ENCODE measurements around the gene PINK1.
"Not testable (repeated sequence)": the region's sequence is repeated elsewhere in the genome, so short reads cannot be mapped to it uniquely, and the experiment has no call there.

Gene PINK1

GRCh38 chr1:20665726-20666125 lies 32.5 kb downstream of the PINK1 start:
- DNase-seq (ENCODE audit: insufficient read length, low spot score) (no peak), FAIRE-seq (no peak)
- no peak for TF ChIP-seq POLR2A (IDR thresholded peaks at IDR 0.05; ENCODE audit: low read depth, low read length)

- no peak for FAIRE-seq
- TF ChIP-seq POLR2A (IDR thresholded peaks at IDR 0.05; ENCODE audit: low read depth, low read length): no peak
Observed at GRCh38 chr1:20666146-20666545, 32.9 kb downstream of the PINK1 start.

GRCh38 chr1:20666804-20667203 lies 33.5 kb downstream of the PINK1 start:
- DNase-seq (ENCODE audit: insufficient read length, low spot score) (peak; percentile 41), FAIRE-seq (peak; percentile 43)
- TF ChIP-seq POLR2A (IDR thresholded peaks at IDR 0.05; ENCODE audit: low read depth, low read length): no peak

More at GRCh38 chr1:20666146-20666545, 32.9 kb downstream of the PINK1 start:
- DNase-seq (ENCODE audit: insufficient read length, low spot score): no peak

- DNase-seq (ENCODE audit: insufficient read length, low spot score) (no peak), FAIRE-seq (no peak)
- no peak for TF ChIP-seq POLR2A (IDR thresholded peaks at IDR 0.05; ENCODE audit: low read depth, low read length)
Observed at GRCh38 chr1:20668581-20668980, 35.3 kb downstream of the PINK1 start.

GRCh38 chr1:20670936-20671335 lies 37.7 kb downstream of the PINK1 start:
- TF ChIP-seq POLR2A (IDR thresholded peaks at IDR 0.05; ENCODE audit: low read depth, low read length): no peak
- FAIRE-seq (no peak), DNase-seq (ENCODE audit: insufficient read length, low spot score) (no peak)

GRCh38 chr1:20672265-20672632 lies 39.0 kb downstream of the PINK1 start:
- no peak for TF ChIP-seq POLR2A (IDR thresholded peaks at IDR 0.05; ENCODE audit: low read depth, low read length)
- DNase-seq (ENCODE audit: insufficient read length, low spot score): no peak

GRCh38 chr1:20673626-20674025 lies 40.4 kb downstream of the PINK1 start:
- DNase-seq (ENCODE audit: insufficient read length, low spot score); FAIRE-seq: not testable (repeated sequence)

More at GRCh38 chr1:20672265-20672632, 39.0 kb downstream of the PINK1 start:
- FAIRE-seq: no peak

- no peak for TF ChIP-seq POLR2A (IDR thresholded peaks at IDR 0.05; ENCODE audit: low read depth, low read length)
- DNase-seq (ENCODE audit: insufficient read length, low spot score) (no peak), FAIRE-seq (no peak)
Observed at GRCh38 chr1:20678599-20678998, 45.3 kb downstream of the PINK1 start.

GRCh38 chr1:20680269-20680668 lies 47.0 kb downstream of the PINK1 start:
- DNase-seq (ENCODE audit: insufficient read length, low spot score) (no peak), FAIRE-seq (no peak)
- no peak for TF ChIP-seq POLR2A (IDR thresholded peaks at IDR 0.05; ENCODE audit: low read depth, low read length)

- FAIRE-seq (no peak), DNase-seq (ENCODE audit: insufficient read length, low spot score) (no peak)
- TF ChIP-seq POLR2A (IDR thresholded peaks at IDR 0.05; ENCODE audit: low read depth, low read length): no peak
Observed at GRCh38 chr1:20681999-20682398, 48.7 kb downstream of the PINK1 start.

GRCh38 chr1:20682571-20683236 lies 49.4 kb downstream of the PINK1 start:
- no peak for FAIRE-seq
- no peak for DNase-seq (ENCODE audit: insufficient read length, low spot score)
- no peak for TF ChIP-seq POLR2A (IDR thresholded peaks at IDR 0.05; ENCODE audit: low read depth, low read length)

GRCh38 chr1:20683614-20684013 lies 50.4 kb downstream of the PINK1 start:
- no peak for TF ChIP-seq POLR2A (IDR thresholded peaks at IDR 0.05; ENCODE audit: low read depth, low read length)
- DNase-seq (ENCODE audit: insufficient read length, low spot score) (no peak), FAIRE-seq (no peak)

- FAIRE-seq: no peak
- TF ChIP-seq POLR2A (IDR thresholded peaks at IDR 0.05; ENCODE audit: low read depth, low read length): no peak
- no peak for DNase-seq (ENCODE audit: insufficient read length, low spot score)
Observed at GRCh38 chr1:20684050-20684620, 50.9 kb downstream of the PINK1 start.

- no peak for DNase-seq (ENCODE audit: insufficient read length, low spot score)
- FAIRE-seq: no peak
- TF ChIP-seq POLR2A (IDR thresholded peaks at IDR 0.05; ENCODE audit: low read depth, low read length): no peak
Observed at GRCh38 chr1:20684651-20685050, 51.4 kb downstream of the PINK1 start.

- DNase-seq (ENCODE audit: insufficient read length, low spot score) (no peak), FAIRE-seq (no peak)
- TF ChIP-seq POLR2A (IDR thresholded peaks at IDR 0.05; ENCODE audit: low read depth, low read length): no peak
Observed at GRCh38 chr1:20685099-20685662, 51.9 kb downstream of the PINK1 start.

Data from H54 (cell line).